ENCODE measurements around the gene DHRSX.

DHRSX gene

GRCh38 chrX:2445662-2446623, 54.8 kb downstream of the DHRSX start:
- Histone ChIP-seq H2AK5ac (ENCODE audit: low read length) (no peak overlapping the region), H2BK120ac (ENCODE audit: low read depth, low read length) (no peak overlapping the region), H3K18ac (ENCODE audit: low read length) (no peak overlapping the region), H3K23ac (ENCODE audit: low read length) (no peak overlapping the region), H4K8ac (ENCODE audit: low read depth, low read length) (no peak overlapping the region), H3K27me3 (ENCODE audit: insufficient read depth, low read length, poor library complexity) (no peaks in the 10 kb centered on the region), H3K4me1 (ENCODE audit: control insufficient read depth, low read depth, low read length) (no peaks in the 10 kb centered on the region), H3K27ac (ENCODE audit: low read depth, low read length) (no peak overlapping the region), H3K79me1 (ENCODE audit: low read length) (peaks cover 16% of the 10 kb centered on the region), H2BK5ac (ENCODE audit: low read length) (no peak overlapping the region), H3K79me2 (ENCODE audit: control insufficient read depth, insufficient read depth, low read length) (peaks cover 7% of the 10 kb centered on the region), H4K5ac (ENCODE audit: low read length) (no peak overlapping the region), H3K36me3 (ENCODE audit: control insufficient read depth, insufficient read depth, low read length) (no peaks in the 10 kb centered on the region), H3K56ac (ENCODE audit: low read length) (no peak overlapping the region), H3K9ac (ENCODE audit: low read length) (no peak overlapping the region), H2BK15ac (replicated peaks; ENCODE audit: low read depth) (no peak overlapping the region), H3K4me3 (ENCODE audit: low read length) (no peak overlapping the region), H3K4ac (ENCODE audit: low read depth, low read length) (no peak overlapping the region), H3K4me2 (ENCODE audit: low read length) (no peak overlapping the region)
- no CpG with 5 or more reads among the region's 31 CpGs for WGBS (ENCODE audit: extremely low coverage, insufficient coverage, low lambda C conversion rate)
- peak; percentile 43 for DNase-seq

DNA sequence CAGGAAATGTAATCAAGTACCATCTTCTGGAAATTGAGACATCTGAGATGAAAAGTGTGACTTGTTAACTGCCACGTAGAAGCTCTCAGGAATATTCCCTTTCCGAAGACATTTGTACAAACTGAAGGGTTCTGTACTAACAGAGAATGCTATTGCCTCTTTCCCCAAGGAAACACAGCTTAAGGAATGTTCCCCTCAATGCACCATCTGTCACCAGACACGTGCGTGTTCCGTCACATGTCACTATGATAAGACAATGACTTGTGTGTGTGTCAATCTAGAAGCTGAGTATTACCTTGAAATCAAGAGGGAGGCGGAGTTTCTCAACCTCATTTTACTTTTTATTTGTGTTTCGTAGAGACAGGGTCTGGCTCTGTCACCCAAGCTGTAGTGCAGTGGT, 58.1 kb downstream of the DHRSX start:
- no CpG with 5 or more reads among the region's 7 CpGs for WGBS (ENCODE audit: extremely low coverage, insufficient coverage, low lambda C conversion rate)
- no peak overlapping the region for H3K18ac ChIP-seq (ENCODE audit: low read length)
- DNase-seq, result no peak
- H3K27me3 ChIP-seq (ENCODE audit: insufficient read depth, low read length, poor library complexity), result no peaks in the 10 kb centered on the region
- no peak overlapping the region for H3K4me3 ChIP-seq (ENCODE audit: low read length)
- H2BK15ac ChIP-seq (replicated peaks; ENCODE audit: low read depth), result no peak overlapping the region
- H3K4me1 ChIP-seq (ENCODE audit: control insufficient read depth, low read depth, low read length), result no peaks in the 10 kb centered on the region
- no peak overlapping the region for H3K9ac ChIP-seq (ENCODE audit: low read length)
- H3K79me2 ChIP-seq (ENCODE audit: control insufficient read depth, insufficient read depth, low read length), result peaks cover 7% of the 10 kb centered on the region
- no peak overlapping the region for H3K27ac ChIP-seq (ENCODE audit: low read depth, low read length)
- peaks cover 16% of the 10 kb centered on the region for H3K79me1 ChIP-seq (ENCODE audit: low read length)
- no peak overlapping the region for H3K4me2 ChIP-seq (ENCODE audit: low read length)
- no peak overlapping the region for H4K5ac ChIP-seq (ENCODE audit: low read length)
- no peaks in the 10 kb centered on the region for H3K36me3 ChIP-seq (ENCODE audit: control insufficient read depth, insufficient read depth, low read length)
- no peak overlapping the region for H4K8ac ChIP-seq (ENCODE audit: low read depth, low read length)
- H3K56ac ChIP-seq (ENCODE audit: low read length), result no peak overlapping the region
- no peak overlapping the region for H3K4ac ChIP-seq (ENCODE audit: low read depth, low read length)
- H2BK120ac ChIP-seq (ENCODE audit: low read depth, low read length), result no peak overlapping the region
- H2BK5ac ChIP-seq (ENCODE audit: low read length), result no peak overlapping the region
- no peak overlapping the region for H2AK5ac ChIP-seq (ENCODE audit: low read length)
- H3K23ac ChIP-seq (ENCODE audit: low read length), result no peak overlapping the region

- Histone ChIP-seq H3K18ac (ENCODE audit: low read length) (no peak overlapping the region), H3K4me1 (ENCODE audit: control insufficient read depth, low read depth, low read length) (no peaks in the 10 kb centered on the region), H3K23ac (ENCODE audit: low read length) (no peak overlapping the region), H4K5ac (ENCODE audit: low read length) (no peak overlapping the region), H3K56ac (ENCODE audit: low read length) (no peak overlapping the region), H3K4me2 (ENCODE audit: low read length) (no peak overlapping the region), H3K79me2 (ENCODE audit: control insufficient read depth, insufficient read depth, low read length) (peaks cover 3% of the 10 kb centered on the region), H3K79me1 (ENCODE audit: low read length) (peaks cover 7% of the 10 kb centered on the region), H3K9ac (ENCODE audit: low read length) (no peak overlapping the region), H3K27ac (ENCODE audit: low read depth, low read length) (no peak overlapping the region), H4K8ac (ENCODE audit: low read depth, low read length) (no peak overlapping the region), H2BK15ac (replicated peaks; ENCODE audit: low read depth) (no peak overlapping the region), H2BK120ac (ENCODE audit: low read depth, low read length) (no peak overlapping the region), H2BK5ac (ENCODE audit: low read length) (no peak overlapping the region), H3K27me3 (ENCODE audit: insufficient read depth, low read length, poor library complexity) (no peaks in the 10 kb centered on the region), H2AK5ac (ENCODE audit: low read length) (no peak overlapping the region), H3K4ac (ENCODE audit: low read depth, low read length) (no peak overlapping the region), H3K36me3 (ENCODE audit: control insufficient read depth, insufficient read depth, low read length) (no peaks in the 10 kb centered on the region), H3K4me3 (ENCODE audit: low read length) (no peak overlapping the region)
- whole genome bisulfite sequencing (ENCODE audit: extremely low coverage, insufficient coverage, low lambda C conversion rate), result no CpG with 5 or more reads among the region's 5 CpGs
- no peak for DNase-seq
These were observed 59.3 kb downstream of the DHRSX start for GRCh38 chrX:2441466-2441865.

DNA sequence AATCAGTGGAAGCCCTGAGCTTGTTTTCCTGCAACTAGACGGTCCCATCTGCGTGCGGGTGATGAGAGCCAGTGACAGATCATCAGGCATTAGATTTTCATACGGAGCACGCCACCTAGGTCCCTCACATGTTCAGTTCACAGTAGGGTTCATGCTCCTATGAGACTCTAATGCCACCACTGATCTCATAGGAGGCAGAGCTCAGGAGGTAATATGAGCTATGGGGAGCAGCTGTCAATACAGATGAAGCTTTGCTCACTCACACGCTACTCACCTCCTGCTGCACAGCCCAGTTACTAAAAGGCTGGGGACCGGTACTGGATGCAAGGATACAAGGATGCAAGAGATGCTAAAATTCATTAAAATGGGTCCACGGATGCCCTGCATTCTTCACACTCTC, 61.2 kb downstream of the DHRSX start:
- Histone ChIP-seq H3K4me2 (ENCODE audit: low read length) (no peak overlapping the region), H3K23ac (ENCODE audit: low read length) (no peak overlapping the region), H4K8ac (ENCODE audit: low read depth, low read length) (no peak overlapping the region), H3K18ac (ENCODE audit: low read length) (no peak overlapping the region), H3K79me1 (ENCODE audit: low read length) (peaks cover 3% of the 10 kb centered on the region), H3K79me2 (ENCODE audit: control insufficient read depth, insufficient read depth, low read length) (no peaks in the 10 kb centered on the region), H4K5ac (ENCODE audit: low read length) (no peak overlapping the region), H2BK120ac (ENCODE audit: low read depth, low read length) (no peak overlapping the region), H3K4me3 (ENCODE audit: low read length) (no peak overlapping the region), H2BK15ac (replicated peaks; ENCODE audit: low read depth) (no peak overlapping the region), H2BK5ac (ENCODE audit: low read length) (no peak overlapping the region), H3K4me1 (ENCODE audit: control insufficient read depth, low read depth, low read length) (no peaks in the 10 kb centered on the region), H2AK5ac (ENCODE audit: low read length) (no peak overlapping the region), H3K4ac (ENCODE audit: low read depth, low read length) (no peak overlapping the region), H3K36me3 (ENCODE audit: control insufficient read depth, insufficient read depth, low read length) (no peaks in the 10 kb centered on the region), H3K56ac (ENCODE audit: low read length) (no peak overlapping the region), H3K27me3 (ENCODE audit: insufficient read depth, low read length, poor library complexity) (no peaks in the 10 kb centered on the region), H3K27ac (ENCODE audit: low read depth, low read length) (no peak overlapping the region), H3K9ac (ENCODE audit: low read length) (no peak overlapping the region)
- DNase-seq, result no peak
- no CpG with 5 or more reads among the region's 8 CpGs for WGBS (ENCODE audit: extremely low coverage, insufficient coverage, low lambda C conversion rate)

DNA sequence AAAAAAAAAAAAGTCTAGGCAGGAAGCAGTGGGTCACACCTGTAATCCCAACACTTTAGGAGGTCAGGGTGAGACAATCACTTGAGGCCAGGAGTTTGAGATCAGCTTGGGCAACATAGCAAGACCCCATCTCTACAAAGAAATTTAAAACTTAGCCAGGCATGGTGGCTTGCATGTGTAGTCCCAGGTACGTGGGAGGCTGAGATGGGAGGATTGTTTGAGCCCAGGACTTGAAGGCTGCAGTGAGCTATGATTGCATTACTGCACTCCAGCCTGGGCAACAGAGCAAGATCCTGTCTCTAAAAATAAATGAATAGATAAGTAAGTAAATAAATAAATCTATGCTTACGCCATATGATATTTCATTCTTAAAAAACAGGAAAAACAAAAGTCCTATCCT, 65.3 kb downstream of the DHRSX start:
- Histone ChIP-seq H3K27ac (ENCODE audit: low read depth, low read length) (no peak overlapping the region), H3K4me1 (ENCODE audit: control insufficient read depth, low read depth, low read length) (no peaks in the 10 kb centered on the region), H2BK5ac (ENCODE audit: low read length) (no peak overlapping the region), H3K9ac (ENCODE audit: low read length) (no peak overlapping the region), H2AK5ac (ENCODE audit: low read length) (no peak overlapping the region), H3K18ac (ENCODE audit: low read length) (no peak overlapping the region), H3K36me3 (ENCODE audit: control insufficient read depth, insufficient read depth, low read length) (no peaks in the 10 kb centered on the region), H3K4me3 (ENCODE audit: low read length) (no peak overlapping the region), H2BK15ac (replicated peaks; ENCODE audit: low read depth) (no peak overlapping the region), H3K56ac (ENCODE audit: low read length) (no peak overlapping the region), H3K4ac (ENCODE audit: low read depth, low read length) (no peak overlapping the region), H4K5ac (ENCODE audit: low read length) (no peak overlapping the region), H3K79me1 (ENCODE audit: low read length) (no peaks in the 10 kb centered on the region), H4K8ac (ENCODE audit: low read depth, low read length) (no peak overlapping the region), H3K27me3 (ENCODE audit: insufficient read depth, low read length, poor library complexity) (no peaks in the 10 kb centered on the region), H3K23ac (ENCODE audit: low read length) (no peak overlapping the region), H2BK120ac (ENCODE audit: low read depth, low read length) (no peak overlapping the region), H3K4me2 (ENCODE audit: low read length) (no peak overlapping the region), H3K79me2 (ENCODE audit: control insufficient read depth, insufficient read depth, low read length) (no peaks in the 10 kb centered on the region)
- DNase-seq, result no peak
- WGBS (ENCODE audit: extremely low coverage, insufficient coverage, low lambda C conversion rate), result no CpG with 5 or more reads among the region's 2 CpGs
